Measurements from ENCODE around the gene TSPAN12.

The TSPAN12 gene

GRCh38 chr7:120819861-120820260, 38.1 kb downstream of the TSPAN12 start:
- no peaks in the 10 kb centered on the region for H3F3A ChIP-seq (ENCODE audit: low read depth)
- H3K4me1 ChIP-seq (ENCODE audit: insufficient read depth, low read length, poor library complexity, severe bottlenecking): no peaks in the 10 kb centered on the region
- H3K4me3 ChIP-seq (ENCODE audit: low read length, poor library complexity, severe bottlenecking): no peak overlapping the region
- H3K9me2 ChIP-seq (replicated peaks; ENCODE audit: low read depth, low read length): no peaks in the 10 kb centered on the region
- no peak overlapping the region for H2AFZ ChIP-seq (ENCODE audit: low read length)
- H3K9me3 ChIP-seq (ENCODE audit: insufficient read depth, low read depth, low read length): no peaks in the 10 kb centered on the region
- H3K27me3 ChIP-seq (ENCODE audit: insufficient read depth, low read length, poor library complexity, severe bottlenecking): no peaks in the 10 kb centered on the region
- H4K20me1 ChIP-seq (ENCODE audit: insufficient read depth, low read length, poor library complexity, severe bottlenecking): no peaks in the 10 kb centered on the region
- H3K79me2 ChIP-seq (ENCODE audit: insufficient read depth, low read length): no peaks in the 10 kb centered on the region
- no peaks in the 10 kb centered on the region for H3K36me3 ChIP-seq (ENCODE audit: insufficient read depth, low read length)
- H3K9ac ChIP-seq (ENCODE audit: low read depth, low read length, poor library complexity, severe bottlenecking): no peak overlapping the region
- TF ChIP-seq EZH2phosphoT487 (IDR thresholded peaks at IDR 0.05; ENCODE audit: borderline replicate concordance): no peak
- TF ChIP-seq, protein P1, sequence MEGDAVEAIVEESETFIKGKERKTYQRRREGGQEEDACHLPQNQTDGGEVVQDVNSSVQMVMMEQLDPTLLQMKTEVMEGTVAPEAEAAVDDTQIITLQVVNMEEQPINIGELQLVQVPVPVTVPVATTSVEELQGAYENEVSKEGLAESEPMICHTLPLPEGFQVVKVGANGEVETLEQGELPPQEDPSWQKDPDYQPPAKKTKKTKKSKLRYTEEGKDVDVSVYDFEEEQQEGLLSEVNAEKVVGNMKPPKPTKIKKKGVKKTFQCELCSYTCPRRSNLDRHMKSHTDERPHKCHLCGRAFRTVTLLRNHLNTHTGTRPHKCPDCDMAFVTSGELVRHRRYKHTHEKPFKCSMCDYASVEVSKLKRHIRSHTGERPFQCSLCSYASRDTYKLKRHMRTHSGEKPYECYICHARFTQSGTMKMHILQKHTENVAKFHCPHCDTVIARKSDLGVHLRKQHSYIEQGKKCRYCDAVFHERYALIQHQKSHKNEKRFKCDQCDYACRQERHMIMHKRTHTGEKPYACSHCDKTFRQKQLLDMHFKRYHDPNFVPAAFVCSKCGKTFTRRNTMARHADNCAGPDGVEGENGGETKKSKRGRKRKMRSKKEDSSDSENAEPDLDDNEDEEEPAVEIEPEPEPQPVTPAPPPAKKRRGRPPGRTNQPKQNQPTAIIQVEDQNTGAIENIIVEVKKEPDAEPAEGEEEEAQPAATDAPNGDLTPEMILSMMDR (conservative IDR thresholded peaks at IDR 0.05; ENCODE audit: low read length): no peak
- no peak overlapping the region for H3K4me2 ChIP-seq (ENCODE audit: low read depth, low read length, poor library complexity, severe bottlenecking)

- Histone ChIP-seq H4K20me1 (ENCODE audit: insufficient read depth, low read length, poor library complexity, severe bottlenecking) (no peaks in the 10 kb centered on the region), H3K36me3 (ENCODE audit: insufficient read depth, low read length) (no peaks in the 10 kb centered on the region), H3K9ac (ENCODE audit: low read depth, low read length, poor library complexity, severe bottlenecking) (no peak overlapping the region), H3K4me3 (ENCODE audit: low read length, poor library complexity, severe bottlenecking) (no peak overlapping the region), H2AFZ (ENCODE audit: low read length) (peak overlapping the region; percentile 25; the same call in 1 of the 2 replicates), H3F3A (ENCODE audit: low read depth) (no peaks in the 10 kb centered on the region), H3K4me2 (ENCODE audit: low read depth, low read length, poor library complexity, severe bottlenecking) (no peak overlapping the region), H3K4me1 (ENCODE audit: insufficient read depth, low read length, poor library complexity, severe bottlenecking) (no peaks in the 10 kb centered on the region), H3K9me2 (replicated peaks; ENCODE audit: low read depth, low read length) (no peaks in the 10 kb centered on the region), H3K79me2 (ENCODE audit: insufficient read depth, low read length) (no peaks in the 10 kb centered on the region), H3K9me3 (ENCODE audit: insufficient read depth, low read depth, low read length) (no peaks in the 10 kb centered on the region), H3K27me3 (ENCODE audit: insufficient read depth, low read length, poor library complexity, severe bottlenecking) (no peaks in the 10 kb centered on the region)
- TF ChIP-seq EZH2phosphoT487 (IDR thresholded peaks at IDR 0.05; ENCODE audit: borderline replicate concordance): no peak
- TF ChIP-seq, protein P1 (conservative IDR thresholded peaks at IDR 0.05; ENCODE audit: low read length): no peak
Measured at GRCh38 chr7:120817851-120818250, 40.1 kb downstream of the TSPAN12 start.

DNA sequence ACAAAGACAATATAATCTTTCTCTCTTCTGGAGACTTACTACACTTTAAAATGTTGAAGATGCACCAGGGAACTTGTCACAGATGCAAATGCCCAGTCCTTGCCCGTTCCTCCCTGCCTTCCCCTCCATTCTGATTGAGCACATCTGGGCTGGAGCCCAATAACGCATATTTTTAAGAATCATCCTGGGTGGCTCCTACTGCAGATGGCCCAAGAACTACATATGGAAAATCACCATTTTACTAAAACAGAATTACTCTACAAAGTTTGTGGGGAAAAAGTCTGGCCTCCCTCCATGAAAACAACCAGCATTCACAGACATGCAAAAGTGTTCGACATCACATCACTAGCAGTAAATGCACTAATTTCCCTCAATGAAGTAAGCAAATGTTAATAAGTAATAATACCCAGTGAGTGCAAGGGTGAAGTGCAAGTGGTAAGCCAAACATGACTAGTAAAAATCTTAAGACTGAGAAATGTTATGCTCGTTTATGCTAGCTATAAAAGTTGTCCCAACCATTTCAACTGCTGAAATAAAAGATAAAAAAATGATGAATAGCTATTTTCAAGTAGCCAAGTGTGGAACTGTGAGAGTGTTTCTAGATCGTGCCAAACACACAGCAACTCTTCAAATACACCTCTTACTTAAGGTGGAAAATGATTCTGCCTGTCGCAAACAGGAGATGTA, 43.5 kb downstream of the TSPAN12 start:
- no peaks in the 10 kb centered on the region for H3K79me2 ChIP-seq (ENCODE audit: insufficient read depth, low read length)
- H3K27me3 ChIP-seq (ENCODE audit: insufficient read depth, low read length, poor library complexity, severe bottlenecking): no peaks in the 10 kb centered on the region
- no peaks in the 10 kb centered on the region for H4K20me1 ChIP-seq (ENCODE audit: insufficient read depth, low read length, poor library complexity, severe bottlenecking)
- H3K4me2 ChIP-seq (ENCODE audit: low read depth, low read length, poor library complexity, severe bottlenecking): no peak overlapping the region
- TF ChIP-seq, protein P1 (conservative IDR thresholded peaks at IDR 0.05; ENCODE audit: low read length): no peak
- no peak for TF ChIP-seq EZH2phosphoT487 (IDR thresholded peaks at IDR 0.05; ENCODE audit: borderline replicate concordance)
- no peak overlapping the region for H3K4me3 ChIP-seq (ENCODE audit: low read length, poor library complexity, severe bottlenecking)
- H3K36me3 ChIP-seq (ENCODE audit: insufficient read depth, low read length): no peaks in the 10 kb centered on the region
- no peaks in the 10 kb centered on the region for H3K9me3 ChIP-seq (ENCODE audit: insufficient read depth, low read depth, low read length)
- no peak overlapping the region for H3K9ac ChIP-seq (ENCODE audit: low read depth, low read length, poor library complexity, severe bottlenecking)
- H3K9me2 ChIP-seq (replicated peaks; ENCODE audit: low read depth, low read length): no peaks in the 10 kb centered on the region
- no peaks in the 10 kb centered on the region for H3K4me1 ChIP-seq (ENCODE audit: insufficient read depth, low read length, poor library complexity, severe bottlenecking)
- H2AFZ ChIP-seq (ENCODE audit: low read length): no peak overlapping the region
- H3F3A ChIP-seq (ENCODE audit: low read depth): no peaks in the 10 kb centered on the region

Data from Loucy (cell line).